B cell (primary cell): ENCODE measurements around the gene AMFR.

Experiments
- CTCF ChIP-seq: fragments of 200-600 bp; IDR thresholded peaks from one replicate; pipeline ENCODE4 v1.8.0; 2022; ENCODE audit warnings: antibody characterized with exemption, mild to moderate bottlenecking
- EZH2 ChIP-seq: IDR thresholded peaks from 2 replicates; pipeline ENCODE4 v1.6.1; 2012; ENCODE audit warnings: borderline replicate concordance, low read depth, mild to moderate bottlenecking, moderate library complexity, low read length; ENCODE audit not compliant: insufficient read depth, poor library complexity, severe bottlenecking

DNA sequence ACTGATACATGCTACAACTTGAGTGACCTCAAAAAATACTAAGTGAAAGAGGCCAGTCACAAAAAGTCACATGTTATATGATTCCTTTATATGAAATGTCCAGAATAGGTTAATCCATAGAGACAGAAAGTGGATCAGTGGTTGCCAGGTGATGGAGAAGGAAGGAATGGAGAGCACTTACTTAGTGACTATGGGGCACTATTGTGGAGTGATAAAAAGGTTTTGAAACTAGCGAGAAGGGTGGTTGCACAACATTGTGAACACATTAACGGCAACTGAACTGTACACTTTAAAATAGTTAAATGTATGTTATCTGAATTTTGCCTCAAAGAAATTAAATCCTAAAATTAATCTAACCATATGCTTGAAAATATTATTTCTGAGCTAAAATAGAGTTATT, 25.9 kb downstream of the AMFR start:
- TF ChIP-seq CTCF, result no peak
- TF ChIP-seq EZH2, result no peak
